HFF-Myc (cell line): ENCODE results near the gene DTNBP1.

ENCODE experiments used
- DNase-seq: peaks from one replicate; pipeline ENCODE4 v3.0.0-alpha.2; 2011; ENCODE audit warnings: low read depth; ENCODE audit errors: extremely low read depth
- H3K4me3 ChIP-seq: replicated peaks from 2 replicates; pipeline ENCODE4 v1.5.1; 2011; ENCODE audit warnings: low read depth, mild to moderate bottlenecking, control low read depth, low read length
- TF ChIP-seq, protein P1 (sequence below): IDR thresholded peaks from 2 replicates; pipeline ENCODE4 v1.5.1; 2012; ENCODE audit warnings: mild to moderate bottlenecking, low read depth, low read length, control low read depth; ENCODE audit errors: missing control alignments

Gene DTNBP1

DNA sequence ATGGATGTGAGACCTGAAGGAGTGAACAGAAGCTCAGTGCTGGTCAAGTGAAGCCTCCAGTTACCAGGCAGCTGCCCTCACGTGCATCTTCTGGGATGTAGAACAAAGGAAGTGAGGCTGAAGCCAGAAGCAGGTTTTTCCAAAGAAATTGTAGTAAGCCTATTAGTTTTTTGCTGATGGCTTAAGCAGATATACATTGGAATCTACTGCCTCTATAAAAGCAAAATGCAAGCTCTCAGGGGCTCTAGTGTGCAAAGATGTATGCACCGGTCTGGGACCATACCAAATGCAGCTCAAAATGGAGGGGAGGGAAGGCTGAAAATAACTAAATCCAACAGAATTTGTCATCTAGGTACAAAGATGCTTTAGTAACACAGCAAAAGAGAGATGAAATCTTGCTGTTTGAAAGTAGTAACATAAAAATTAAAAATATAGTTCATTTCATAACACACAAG, 77.0 kb downstream of the DTNBP1 start:
- DNase-seq = no peak
- TF ChIP-seq, protein P1, sequence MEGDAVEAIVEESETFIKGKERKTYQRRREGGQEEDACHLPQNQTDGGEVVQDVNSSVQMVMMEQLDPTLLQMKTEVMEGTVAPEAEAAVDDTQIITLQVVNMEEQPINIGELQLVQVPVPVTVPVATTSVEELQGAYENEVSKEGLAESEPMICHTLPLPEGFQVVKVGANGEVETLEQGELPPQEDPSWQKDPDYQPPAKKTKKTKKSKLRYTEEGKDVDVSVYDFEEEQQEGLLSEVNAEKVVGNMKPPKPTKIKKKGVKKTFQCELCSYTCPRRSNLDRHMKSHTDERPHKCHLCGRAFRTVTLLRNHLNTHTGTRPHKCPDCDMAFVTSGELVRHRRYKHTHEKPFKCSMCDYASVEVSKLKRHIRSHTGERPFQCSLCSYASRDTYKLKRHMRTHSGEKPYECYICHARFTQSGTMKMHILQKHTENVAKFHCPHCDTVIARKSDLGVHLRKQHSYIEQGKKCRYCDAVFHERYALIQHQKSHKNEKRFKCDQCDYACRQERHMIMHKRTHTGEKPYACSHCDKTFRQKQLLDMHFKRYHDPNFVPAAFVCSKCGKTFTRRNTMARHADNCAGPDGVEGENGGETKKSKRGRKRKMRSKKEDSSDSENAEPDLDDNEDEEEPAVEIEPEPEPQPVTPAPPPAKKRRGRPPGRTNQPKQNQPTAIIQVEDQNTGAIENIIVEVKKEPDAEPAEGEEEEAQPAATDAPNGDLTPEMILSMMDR = no peak
- no peak overlapping the region for H3K4me3 ChIP-seq

DNA sequence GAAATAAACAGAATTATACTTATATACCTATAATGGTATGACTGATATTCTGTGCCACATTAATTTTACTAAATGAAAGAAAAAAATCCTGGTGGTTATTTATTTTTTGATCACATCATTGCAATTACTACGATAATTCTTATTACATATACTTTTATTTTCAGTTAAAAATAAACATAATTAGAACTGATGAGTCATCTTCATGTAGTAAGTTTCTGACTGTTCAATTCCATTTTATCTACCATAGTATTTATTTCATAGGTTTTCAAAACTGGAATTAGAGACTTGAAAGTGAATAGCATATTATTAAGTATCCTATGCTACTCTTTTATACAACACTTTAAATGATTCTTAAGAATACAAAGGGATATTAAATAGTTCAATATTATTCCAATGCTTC, 80.3 kb downstream of the DTNBP1 start:
- no peak overlapping the region for H3K4me3 ChIP-seq
- TF ChIP-seq, protein P1 = no peak
- no peak for DNase-seq

DNA sequence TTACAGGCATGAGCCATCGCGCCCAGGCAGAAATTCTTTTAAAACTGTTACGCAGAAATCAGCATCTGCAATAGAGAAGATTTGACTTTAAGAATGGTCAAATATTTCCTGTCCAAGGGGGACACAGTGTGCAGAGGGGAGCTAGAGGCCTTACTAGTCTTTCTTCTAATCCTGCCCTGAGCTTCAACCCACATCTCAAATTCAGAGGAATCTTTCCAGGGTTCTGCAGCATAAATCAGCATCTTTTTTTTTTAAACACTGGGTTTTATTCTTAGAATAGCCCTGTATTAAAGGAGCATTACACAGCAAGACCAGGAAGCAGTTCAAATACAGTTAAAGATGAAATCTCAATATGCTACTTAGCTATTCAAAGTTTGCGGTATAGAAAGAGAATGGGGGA, 81.1 kb downstream of the DTNBP1 start:
- TF ChIP-seq, protein P1 = no peak
- no peak overlapping the region for H3K4me3 ChIP-seq
- DNase-seq = no peak

DNA sequence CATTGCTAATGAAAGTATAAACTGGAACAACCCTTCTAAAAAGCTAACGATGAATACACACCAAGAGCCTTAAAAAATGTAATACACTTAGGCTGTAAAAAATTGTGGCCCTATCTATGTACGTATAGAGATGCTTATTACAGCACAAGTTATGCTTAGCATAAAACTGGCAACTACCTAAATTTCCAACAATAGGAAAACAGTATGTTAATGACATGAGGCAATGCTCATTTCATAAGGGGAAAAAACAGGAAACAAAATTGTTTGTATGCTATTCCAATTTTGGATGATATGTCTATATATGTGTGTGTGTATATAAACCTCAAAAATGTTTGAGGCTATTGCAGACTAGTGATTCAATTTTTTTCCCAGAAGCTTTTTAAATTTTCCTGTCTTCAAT, 82.5 kb downstream of the DTNBP1 start:
- DNase-seq = no peak
- H3K4me3 ChIP-seq = no peak overlapping the region
- TF ChIP-seq, protein P1 = no peak

DNA sequence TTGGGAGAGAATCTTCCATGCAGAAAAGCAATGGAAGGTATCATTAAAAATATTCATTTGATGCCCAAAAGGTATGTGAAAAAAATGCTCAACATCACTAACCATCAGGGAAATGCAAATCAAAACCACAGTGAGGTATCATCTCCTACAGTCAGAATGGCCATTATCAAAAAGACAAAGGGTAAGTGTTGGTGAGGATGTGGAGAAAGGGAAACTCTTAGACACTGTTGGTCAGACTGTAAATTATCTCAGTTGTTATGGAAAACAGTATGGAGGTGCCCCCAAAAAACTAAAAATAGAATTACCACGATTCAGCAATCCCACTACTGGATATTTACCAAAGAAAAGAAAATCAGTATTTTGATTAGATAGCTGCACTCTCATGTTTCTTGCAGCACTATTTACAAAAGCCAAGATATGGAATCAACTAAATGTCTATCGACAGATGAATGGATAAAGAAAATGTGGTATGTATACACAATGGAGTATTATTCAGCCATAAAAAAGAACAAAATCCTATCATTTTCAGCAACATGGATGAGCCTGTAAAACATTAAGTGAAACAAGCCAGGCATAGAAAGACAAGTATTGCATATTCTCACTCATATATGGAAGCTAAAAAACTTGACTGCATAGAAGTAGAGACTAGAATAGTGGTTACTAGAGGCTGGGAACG, 84.0 kb downstream of the DTNBP1 start:
- DNase-seq = no peak
- H3K4me3 ChIP-seq = no peak overlapping the region
- TF ChIP-seq, protein P1 = no peak

DNA sequence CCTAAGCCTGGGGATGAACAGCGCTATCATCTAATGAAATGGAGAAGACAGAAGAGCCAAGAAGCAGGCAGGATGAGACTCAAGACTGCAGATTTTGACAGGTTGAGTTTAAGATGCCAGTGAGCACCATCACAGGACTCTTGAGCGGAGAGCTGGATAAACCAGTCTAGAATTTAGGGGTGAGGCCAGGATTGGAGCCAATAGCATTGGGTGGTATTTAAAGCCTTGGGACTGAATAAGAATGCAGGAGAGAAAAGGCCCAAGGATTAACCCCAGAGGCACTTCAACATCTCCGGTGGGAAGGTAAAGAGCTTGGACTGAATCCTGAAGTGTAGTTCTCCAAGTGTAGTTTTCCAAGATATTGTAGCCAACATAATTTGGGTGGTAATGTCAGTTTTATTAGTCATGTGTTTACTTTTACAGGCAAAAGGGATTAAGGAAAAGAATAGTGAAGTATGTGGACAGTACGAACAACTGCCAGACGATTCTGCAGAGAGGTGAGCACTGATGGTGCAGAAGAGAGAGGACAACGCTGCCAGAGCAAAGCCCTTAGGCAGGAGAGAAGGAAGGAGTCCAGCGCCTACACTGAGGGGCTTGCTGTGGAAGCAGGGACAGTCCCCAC, 85.2 kb downstream of the DTNBP1 start:
- DNase-seq = no peak
- TF ChIP-seq, protein P1 = no peak
- no peak overlapping the region for H3K4me3 ChIP-seq
